Thoracic aorta (tissue), 2 donors: ENCODE measurements around the gene RHOBTB3. TPM values are rescaled to one million over a fixed set of nuclear protein-coding genes. Genes with fewer than 3 reads are reported as not detected.

Source experiments
- ATAC-seq: fragments of 150-250 bp; one replicate; pipeline ENCODE4 v1.8.0; 2017; ENCODE audit warnings: low read depth; ENCODE audit not compliant: insufficient number of reproducible peaks, low FRiP score
- DNase-seq: peaks from one replicate; pipeline ENCODE4 v3.0.0-alpha.2; 2020; ENCODE audit warnings: low spot score
- H3K27ac ChIP-seq, 2 donors: fragments of 200-600 bp; sonication (generic); 1 replicate in 1 of 2; 2 replicates in 1 of 2; pipeline ENCODE4 v1.5.1; 2016; ENCODE audit warnings: mild to moderate bottlenecking in 2 of 2, moderate library complexity in 2 of 2
- H3K27me3 ChIP-seq: fragments of 200-600 bp; sonication (generic); replicated peaks from 2 replicates; pipeline ENCODE4 v1.6.0; 2016; ENCODE audit warnings: mild to moderate bottlenecking; ENCODE audit not compliant: insufficient read depth
- H3K36me3 ChIP-seq: fragments of 200-600 bp; sonication (generic); one replicate; pipeline ENCODE4 v1.5.1; 2016
- H3K4me1 ChIP-seq, 2 donors: fragments of 200-600 bp; sonication (generic); 1 replicate in 1 of 2; 2 replicates in 1 of 2; pipeline versions ENCODE4 v1.5.1 to v1.6.0; 2016; ENCODE audit warnings: low read depth in 2 of 2, mild to moderate bottlenecking in 1 of 2; ENCODE audit not compliant: control insufficient read depth in 1 of 2
- H3K4me3 ChIP-seq: fragments of 200-600 bp; sonication (generic); 2 replicates; pipeline ENCODE4 v1.5.1; 2016; ENCODE audit warnings: mild to moderate bottlenecking
- H3K9me3 ChIP-seq: fragments of 200-600 bp; sonication (generic); 2 replicates; pipeline ENCODE4 v1.5.1; 2016
- CTCF ChIP-seq: fragments of 200-600 bp; sonication (generic); IDR thresholded peaks from one replicate; pipeline ENCODE4 v1.5.1; 2019; ENCODE audit warnings: antibody characterized with exemption
- total RNA-seq, 2 donors: library from RNA; depleted of rRNA; stranded (reverse); fragments of >200 nt; gene quantifications; one replicate each; pipeline versions ENCODE4 v1.1.0 to v1.2.3, GENCODE V29; 2016

The RHOBTB3 gene
- total RNA-seq, 2 donors from 2014 or later = 34.1 to 71.2 TPM

GRCh38 chr5:95791751-95792150 lies 60.6 kb downstream of the RHOBTB3 start:
- H3K4me3 ChIP-seq = no peak overlapping the region
- DNase-seq (no peak), ATAC-seq (no peak)
- H3K27me3 ChIP-seq = no peaks in the 10 kb centered on the region
- H3K4me1 ChIP-seq = no peaks in the 10 kb centered on the region
- no peaks in the 10 kb centered on the region for H3K9me3 ChIP-seq
- no peaks in the 10 kb centered on the region for H3K36me3 ChIP-seq
- TF ChIP-seq CTCF = no peak
- H3K27ac ChIP-seq = no peak overlapping the region

DNA sequence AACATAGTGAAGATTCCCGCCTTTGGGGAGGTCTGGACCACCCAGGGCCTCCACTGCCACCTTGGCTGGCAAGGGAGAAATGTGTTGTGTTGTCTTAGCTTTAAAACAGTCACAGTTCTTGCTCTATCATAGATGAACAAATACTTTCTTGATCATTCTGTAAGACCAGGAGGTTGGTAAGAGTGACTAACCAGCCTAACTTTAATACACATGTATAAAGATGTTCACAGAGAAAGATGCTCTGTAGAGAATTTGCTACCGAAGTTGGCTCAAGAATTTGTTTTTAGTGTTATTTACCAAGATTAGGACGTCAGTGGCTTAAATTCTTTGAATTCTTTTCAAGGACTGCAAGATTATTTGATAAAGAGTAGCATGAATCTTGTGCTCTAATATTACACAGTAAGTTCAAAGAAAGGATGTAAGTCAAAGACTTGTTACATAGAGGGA lies 63.0 kb downstream of the RHOBTB3 start:
- no peaks in the 10 kb centered on the region for H3K9me3 ChIP-seq
- H3K4me1 ChIP-seq = no peaks in the 10 kb centered on the region
- no peak for DNase-seq
- ATAC-seq = no peak
- H3K27ac ChIP-seq = no peak overlapping the region
- no peak for TF ChIP-seq CTCF
- H3K36me3 ChIP-seq = no peaks in the 10 kb centered on the region
- H3K4me3 ChIP-seq = no peak overlapping the region
- H3K27me3 ChIP-seq = no peaks in the 10 kb centered on the region

DNA sequence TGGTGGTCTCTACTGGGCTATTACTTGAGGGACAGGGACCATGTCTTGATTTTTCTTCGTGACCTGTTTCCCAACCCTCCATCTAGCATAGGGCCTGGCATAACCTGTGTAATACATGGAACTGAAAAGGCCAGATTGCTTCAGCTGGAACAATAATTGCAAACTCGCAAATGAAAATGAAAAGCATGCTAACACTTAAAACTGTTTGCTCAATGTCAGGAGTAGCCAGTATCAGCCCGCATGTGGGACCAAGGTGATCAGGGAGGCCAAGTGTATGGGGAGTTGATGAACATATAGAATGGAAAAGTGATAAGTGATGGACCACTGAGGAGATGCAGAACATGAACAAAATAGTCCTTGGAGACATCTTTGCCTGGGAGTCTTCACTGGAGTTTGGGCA lies 66.2 kb downstream of the RHOBTB3 start:
- Histone ChIP-seq H3K27me3 (no peaks in the 10 kb centered on the region), H3K36me3 (no peaks in the 10 kb centered on the region), H3K27ac (no peak overlapping the region), H3K4me3 (no peak overlapping the region), H3K9me3 (no peaks in the 10 kb centered on the region), H3K4me1 (no peaks in the 10 kb centered on the region)
- ATAC-seq = no peak
- no peak for TF ChIP-seq CTCF
- no peak for DNase-seq

GRCh38 chr5:95798048-95798447 lies 66.9 kb downstream of the RHOBTB3 start:
- Histone ChIP-seq H3K27me3 (no peaks in the 10 kb centered on the region), H3K4me1 (no peaks in the 10 kb centered on the region), H3K36me3 (no peaks in the 10 kb centered on the region), H3K27ac (no peak overlapping the region), H3K4me3 (no peak overlapping the region), H3K9me3 (no peaks in the 10 kb centered on the region)
- no peak for DNase-seq
- no peak for ATAC-seq
- no peak for TF ChIP-seq CTCF

GRCh38 chr5:95798545-95798944 lies 67.4 kb downstream of the RHOBTB3 start:
- DNase-seq = no peak
- Histone ChIP-seq H3K27me3 (no peaks in the 10 kb centered on the region), H3K36me3 (no peaks in the 10 kb centered on the region), H3K4me1 (peaks cover 0 to 1% of the 10 kb centered on the region in 2 donors), H3K4me3 (no peak overlapping the region), H3K9me3 (no peaks in the 10 kb centered on the region), H3K27ac (no peak overlapping the region)
- ATAC-seq = no peak
- TF ChIP-seq CTCF = no peak
